HG03342 (cell line): ENCODE results near the gene ASTL.

Source experiments
- ATAC-seq: cut with Tn5 transposase; IDR thresholded peaks from one replicate; pipeline ENCODE4 v1.9.1; 2021; ENCODE audit warnings: mild to moderate bottlenecking, moderate library complexity; ENCODE audit not compliant: unreplicated experiment

The ASTL gene

DNA sequence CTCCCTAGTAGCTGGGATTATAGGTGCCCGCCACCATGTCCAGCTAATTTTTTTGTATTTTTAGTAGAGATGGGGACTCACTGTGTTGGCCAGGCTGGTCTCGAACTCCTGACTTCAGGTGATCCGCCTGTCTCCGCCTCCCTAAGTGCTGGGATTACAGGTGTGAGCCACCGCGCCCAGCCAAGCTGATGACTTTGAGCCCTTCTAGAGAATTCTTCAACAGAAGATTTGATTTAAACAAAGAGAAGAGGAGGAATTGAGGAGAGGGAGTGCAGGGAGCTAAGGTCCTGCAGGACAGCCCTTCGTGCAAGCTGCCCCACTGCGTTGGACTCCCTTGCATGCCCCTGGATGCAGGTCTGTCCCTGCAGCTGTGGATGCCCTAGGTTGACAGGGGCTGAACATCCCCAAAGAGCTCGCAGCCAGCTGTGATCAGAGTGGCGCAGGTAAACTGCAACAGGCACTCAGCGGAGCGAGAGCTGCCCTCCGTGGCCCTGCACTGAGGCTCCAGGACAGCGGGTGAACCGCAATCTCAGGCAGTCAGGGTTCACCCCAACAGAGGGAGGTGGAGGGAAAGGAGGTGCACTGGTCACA, 35.6 kb downstream of the ASTL start:
- ATAC-seq = no peak

DNA sequence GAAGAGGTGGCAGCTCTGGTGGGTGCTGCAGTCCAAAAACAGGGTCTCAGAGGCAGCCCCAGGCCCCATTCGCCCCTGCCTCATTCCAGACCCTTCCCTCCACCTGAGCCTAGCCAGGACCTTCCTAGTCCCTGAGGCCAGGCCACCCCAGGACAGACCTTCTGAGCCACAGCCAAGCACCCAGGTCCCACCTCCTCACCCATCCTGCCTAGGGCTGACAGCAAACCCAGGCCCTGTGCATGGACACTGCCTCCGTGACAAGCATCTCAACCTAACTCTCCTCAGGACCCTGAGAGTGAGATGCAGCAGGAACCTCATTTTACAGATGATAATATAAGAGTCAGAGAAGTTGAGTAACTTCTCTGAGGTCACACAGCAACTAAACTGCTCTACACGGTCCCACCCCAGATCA, 37.4 kb downstream of the ASTL start:
- no peak for ATAC-seq

DNA sequence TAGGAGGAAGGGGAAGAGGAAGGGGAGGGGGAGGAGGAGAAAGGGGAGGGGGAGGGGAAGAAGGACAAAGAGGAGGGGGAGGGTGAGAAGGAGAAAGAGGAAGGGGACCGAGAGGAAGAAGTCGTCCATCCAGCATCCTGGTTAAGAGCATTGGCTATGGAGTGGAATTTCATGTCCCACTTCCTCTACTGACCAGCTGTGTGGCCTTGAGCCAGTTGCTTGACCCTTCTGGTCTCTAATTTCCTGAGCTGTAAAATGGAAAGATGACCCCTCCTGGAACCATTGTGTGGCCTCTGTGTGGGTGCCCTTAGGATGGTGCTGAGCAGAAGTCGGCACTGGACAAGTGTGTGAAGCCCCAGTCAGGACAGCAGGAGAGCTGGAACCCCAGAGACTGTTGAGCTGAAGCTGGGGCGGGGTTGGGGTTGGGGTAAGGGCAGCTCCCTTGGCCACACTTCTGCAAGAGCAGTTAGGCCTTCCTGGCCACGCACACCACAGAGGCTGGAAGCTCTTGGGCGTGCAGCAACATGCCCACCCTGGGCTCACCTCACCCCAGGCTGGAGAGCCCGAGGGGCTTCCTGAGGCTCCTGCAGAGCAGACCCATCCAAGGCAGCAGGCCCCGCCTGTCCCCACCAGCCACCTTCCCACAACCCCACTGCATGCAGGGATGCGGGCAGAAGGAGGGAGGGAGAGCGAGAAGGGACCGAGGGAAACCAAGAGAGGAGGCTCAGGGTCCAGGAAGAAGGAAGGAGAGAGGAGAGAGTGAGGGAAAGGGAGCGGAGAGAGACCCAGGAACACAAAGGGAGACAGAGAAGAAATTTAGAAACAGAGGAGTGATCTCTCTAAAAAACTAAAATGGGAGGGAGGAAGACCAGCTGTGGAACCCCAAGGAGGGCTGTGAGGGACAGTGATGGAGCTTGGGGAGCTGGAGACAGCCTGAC, 38.2 kb downstream of the ASTL start:
- ATAC-seq = no peak

DNA sequence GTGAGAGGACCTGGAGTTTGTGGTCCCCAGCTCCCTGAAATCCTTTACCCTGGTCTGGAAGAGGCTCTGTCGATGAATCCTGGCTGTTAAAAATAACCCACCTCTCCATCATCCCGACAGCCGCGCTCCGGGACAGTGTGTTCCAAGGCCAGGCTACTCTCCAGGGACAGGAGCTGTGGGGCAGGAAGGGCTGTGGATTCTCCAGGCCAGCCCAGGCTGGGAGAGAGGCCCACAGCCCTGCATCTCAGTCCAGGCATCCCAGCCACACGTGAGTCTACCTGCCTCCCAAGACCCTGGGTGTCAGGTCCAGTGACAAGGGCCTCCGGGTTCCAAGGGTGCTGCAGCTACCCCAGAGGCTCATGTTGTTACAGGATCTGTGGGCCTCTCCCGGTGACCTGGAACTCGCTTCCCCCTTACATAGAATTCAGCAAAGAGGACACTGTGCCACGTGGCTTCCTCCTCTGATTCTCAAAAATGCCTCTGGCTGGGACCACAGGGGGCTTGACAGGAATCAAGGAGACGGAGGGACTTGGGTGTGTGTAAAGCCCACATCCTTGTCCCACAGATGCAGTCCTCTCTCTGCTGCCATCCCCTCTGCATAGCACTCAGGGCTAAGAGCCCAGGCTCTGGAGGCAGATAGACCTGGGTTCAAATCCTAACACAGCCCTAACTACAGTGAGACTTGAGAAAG, 39.3 kb downstream of the ASTL start:
- no peak for ATAC-seq

DNA sequence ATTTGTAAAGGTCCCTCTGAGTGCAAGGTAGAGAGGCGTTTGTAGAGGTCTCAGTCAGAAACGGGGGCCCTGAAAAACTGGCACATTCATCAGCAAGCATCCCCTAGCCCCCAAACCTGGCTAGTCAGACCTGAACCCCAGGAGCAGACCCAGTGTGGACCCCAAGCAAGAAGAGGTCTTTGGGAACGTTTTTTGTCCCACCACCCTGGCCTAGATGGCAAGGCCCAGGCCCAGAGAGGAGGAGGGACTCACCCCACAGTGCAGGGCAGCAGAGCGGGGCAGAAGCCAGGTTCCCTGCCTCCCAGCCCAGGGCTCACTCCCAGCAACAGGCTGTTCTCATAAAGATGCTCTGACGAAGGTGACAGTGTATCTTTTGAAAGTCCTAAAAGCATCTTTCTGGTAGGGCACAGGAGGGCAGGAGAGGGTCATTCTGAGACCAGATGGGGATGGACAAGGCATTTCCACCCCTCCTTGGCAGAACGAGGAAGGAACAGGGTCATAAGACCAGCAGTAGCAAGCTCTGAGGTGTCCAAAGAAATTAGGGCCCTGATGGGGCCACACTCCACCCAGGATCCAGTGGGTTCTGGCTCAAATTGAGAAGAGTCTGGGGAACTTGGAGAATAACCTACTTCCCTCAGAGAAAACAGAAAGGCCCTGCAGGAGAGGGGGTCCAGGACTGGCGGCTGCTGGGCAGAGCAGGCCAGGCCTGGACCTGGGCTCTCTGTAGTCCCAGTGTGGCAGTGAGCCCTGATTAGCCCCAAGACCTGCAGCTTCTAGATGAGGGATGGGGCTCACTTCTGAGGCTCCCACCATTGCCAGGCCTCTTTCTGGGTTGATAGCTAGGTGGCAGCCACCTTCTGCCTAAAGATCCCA, 40.1 kb downstream of the ASTL start:
- no peak for ATAC-seq

DNA sequence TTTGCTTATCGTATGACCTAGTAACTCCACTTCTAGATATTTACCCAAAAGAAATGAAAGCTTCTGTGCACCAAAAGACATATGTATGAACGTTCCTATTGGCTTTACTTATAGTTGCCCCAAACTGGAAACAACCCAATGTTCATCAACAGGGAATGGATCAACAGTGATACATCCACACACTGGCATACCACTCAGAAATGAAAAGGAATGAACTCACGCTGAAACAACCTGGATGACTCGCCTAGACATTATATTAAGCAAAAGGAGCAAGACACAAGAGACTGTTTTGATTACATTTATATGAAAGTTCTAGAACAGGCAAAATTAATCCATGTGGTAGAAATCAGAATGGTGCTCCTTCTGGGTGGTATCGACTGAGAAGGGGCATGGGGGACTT, 40.9 kb downstream of the ASTL start:
- ATAC-seq = no peak

DNA sequence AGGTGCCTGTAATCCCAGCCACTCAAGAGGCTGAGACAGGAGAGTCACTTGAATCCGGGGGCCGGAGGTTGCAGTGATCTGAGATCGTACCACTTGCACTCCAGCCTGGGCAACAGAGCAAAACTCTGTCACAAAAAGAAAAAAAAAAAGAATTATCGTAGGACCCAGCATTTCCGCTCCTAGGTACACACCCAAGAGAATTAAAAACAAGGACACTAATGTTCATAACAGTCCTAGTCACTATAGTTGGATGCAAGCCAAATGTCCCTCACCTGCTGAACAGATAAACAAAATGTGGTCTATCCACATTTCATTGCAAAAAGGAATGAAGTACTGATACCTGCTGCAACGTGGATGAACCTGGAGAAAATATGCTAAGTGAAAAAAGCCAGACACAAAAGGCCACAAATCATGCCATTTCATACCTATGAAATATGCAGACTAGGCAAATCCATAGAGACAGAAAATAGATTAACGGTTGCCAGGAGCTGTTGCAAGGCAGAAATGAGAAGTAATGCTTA, 43.1 kb downstream of the ASTL start:
- no peak for ATAC-seq

DNA sequence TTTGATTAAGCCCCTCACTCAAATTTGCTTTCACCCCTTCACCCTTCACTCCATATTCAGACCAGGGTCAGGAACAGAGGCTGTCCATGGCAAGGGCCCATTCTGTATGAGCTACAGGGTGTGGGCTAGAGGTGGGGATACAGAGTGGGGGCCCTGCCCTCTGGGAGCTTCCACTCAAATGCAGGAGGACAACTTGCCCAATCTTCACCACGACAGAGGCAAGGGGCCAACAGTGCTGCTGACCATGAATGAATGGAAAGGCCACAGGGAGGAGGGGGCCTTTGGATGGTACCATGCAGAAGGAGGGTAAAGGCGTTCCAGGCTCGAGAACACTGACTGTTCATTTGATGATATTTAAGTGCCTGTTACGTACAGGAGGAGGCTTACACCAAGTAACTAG, 44.8 kb downstream of the ASTL start:
- ATAC-seq = no peak

DNA sequence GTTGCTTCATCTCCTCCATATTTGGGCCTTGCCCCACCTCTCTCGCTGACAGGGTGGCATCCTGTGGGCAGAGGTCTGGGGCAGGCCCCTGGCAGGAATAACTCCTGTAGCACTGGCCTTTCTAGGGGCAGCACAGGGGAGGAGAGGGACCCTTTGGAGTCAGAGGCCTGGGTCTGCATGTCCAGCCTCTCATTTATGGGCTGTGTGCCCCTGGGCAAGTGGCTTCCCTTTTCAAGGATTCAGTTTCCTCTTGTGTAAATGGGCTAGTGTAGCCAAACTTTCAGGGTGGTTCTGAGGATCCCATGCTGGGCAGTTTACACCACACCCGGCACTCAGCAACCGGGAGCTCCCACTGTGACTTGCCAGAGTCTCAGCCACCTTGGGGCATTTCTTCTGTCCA, 45.4 kb downstream of the ASTL start:
- no peak for ATAC-seq

DNA sequence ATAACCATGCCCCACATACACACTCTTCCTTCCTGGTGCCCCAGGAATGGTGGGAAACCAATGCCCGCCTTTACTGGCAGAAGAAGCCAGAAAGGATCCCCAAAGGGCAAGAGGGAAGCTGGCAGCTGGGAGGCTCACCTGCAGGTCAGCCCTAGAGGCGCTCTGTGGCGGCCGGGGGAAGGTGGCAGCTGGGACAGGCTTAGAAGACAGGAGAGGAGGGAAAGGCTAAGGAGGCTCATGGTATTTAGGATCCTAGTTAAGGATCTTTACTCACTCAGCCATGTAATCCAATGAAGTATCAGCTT, 45.8 kb downstream of the ASTL start:
- ATAC-seq = no peak

DNA sequence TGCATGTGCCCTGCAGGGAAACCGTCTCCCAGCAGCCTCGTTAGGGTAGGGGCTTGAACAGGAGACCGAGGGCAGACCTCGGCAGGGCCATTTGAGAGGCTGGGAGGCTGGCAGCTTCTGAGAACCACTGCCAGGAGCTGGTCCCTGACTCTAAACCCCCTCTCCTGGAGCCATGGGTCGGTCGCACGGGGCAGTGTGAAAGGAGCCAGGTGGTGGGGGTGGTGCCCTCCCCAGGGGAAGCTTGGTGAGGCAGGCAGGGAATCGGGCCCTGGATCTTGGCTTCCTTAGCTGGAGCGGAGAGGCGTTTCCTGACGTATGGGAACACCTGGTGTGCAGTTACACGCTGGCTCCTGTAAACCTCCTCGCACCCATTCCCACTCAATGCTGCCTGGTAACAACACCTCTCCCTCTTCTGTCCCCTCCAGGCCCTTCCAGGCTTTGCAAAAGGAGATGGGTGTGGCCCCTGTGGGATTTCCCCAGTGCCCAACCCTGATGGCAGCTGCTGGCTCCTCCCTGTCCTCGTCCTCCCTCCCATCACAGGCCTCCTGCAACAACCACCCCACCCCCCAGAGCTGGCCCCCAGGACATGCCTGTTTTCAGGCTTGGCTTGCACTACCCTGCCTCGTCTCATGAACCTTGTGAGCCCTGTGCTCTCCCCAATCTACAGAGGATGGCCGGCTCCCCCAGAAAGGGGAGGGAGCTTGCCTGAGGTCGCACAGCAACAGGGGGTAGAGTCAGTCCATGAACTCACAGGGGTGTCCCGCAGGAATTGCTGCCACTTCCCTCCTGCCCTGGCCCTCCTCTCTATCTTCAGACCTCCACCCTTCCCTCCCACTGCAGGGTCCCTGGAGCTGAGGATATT, 46.4 kb downstream of the ASTL start:
- no peak for ATAC-seq

DNA sequence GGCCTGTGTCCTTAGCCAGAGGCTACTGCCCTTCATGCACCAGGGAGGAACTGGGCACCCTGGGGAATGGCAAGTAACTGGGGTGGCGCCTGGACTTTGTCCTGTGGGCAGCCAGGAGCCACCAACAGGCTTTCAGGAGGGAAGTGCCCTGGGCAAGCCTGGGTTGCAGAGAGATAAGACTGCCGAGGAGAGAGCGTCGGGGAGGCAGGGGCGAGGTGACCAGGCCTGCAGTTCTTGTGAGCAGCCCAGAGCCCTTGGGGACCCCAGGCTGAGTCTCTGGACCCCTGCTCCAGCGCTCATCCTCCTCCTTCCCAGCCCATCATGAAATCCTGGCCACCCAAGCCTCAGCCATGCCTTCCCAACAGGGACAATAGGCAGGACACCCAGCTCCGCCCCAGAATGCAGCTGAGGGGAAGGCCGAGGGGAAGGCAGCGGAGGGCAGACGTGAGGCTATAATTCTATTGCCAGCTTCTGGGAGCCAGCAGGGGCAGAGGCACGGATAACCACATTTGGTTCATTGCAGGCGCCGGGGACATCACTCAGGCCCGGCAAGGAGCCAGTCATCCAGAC, 47.1 kb downstream of the ASTL start:
- ATAC-seq = no peak

DNA sequence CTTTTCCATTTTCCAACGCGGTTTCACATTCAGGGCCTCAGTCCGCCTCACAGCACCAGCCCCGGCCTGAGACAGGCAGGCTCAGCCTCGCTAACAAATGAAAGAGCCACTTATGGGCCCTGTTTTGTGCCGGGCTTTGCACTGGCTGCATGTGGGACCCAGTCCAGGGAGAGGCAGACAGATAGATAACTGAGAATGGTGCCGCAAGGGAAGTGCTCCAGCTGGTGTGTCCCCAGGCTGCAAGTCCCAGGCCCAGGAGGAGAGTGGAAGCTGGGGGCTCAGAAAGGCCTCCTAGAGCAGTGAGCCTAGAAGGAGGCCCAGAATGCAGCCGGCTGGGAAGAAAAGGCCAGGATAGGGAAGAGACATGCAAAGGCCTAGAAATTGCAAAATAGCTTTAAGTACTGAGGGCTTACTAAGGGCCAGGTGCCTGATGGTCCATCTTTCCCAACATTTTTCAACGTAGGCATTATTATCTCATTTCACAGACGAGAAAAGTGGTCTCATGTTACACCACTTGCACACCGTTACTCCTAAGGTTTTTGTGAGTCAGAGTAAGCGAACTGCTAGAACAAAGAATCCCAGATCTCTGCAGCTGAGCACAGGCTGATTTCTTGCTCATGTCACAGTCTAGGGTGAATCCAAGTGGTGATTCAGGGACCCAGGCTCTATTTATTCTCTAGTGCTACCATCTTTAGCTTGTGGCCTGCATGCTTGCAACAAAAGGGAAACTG, 47.9 kb downstream of the ASTL start:
- no peak for ATAC-seq

DNA sequence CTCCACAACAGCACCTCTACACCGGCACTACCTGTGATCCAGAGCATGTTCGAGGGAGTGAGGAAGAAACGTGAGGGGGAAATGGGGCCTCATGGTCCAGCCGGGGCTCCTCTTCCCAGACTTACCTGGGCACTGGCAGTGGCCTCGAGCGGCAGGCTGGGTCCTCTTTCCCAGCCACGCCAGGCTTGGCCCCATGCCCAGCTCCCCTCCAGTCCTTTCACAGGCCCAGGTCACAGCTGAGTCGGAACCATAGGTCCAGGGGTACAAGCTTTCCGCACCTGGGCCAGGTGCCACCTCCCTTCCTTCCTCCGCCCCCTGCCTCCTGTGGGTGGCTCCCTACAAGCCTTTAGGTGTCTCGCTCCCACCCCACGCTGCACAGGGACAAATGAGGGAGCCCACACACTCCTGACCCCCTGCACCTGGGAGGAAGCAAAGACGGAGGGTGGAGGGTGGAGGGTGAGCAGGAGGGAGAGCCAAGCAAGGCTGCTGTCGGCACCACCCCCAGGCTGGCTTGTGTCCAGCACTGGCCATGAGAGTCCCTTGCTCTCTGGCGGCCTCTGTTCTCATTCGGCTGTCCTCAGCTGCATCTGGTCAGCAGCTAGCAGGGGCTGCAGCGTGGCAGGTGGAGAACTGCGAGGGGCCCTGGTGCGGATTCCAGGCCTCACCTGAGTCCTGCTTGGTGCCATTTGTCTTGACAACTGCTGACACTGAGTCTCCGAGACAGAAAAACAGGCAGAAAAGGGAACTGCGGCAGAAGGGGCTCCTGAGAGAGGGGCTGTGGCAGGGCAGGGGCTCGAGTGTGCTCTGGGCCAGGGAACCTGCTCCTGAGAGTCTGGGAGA, 48.7 kb downstream of the ASTL start:
- ATAC-seq = no peak

DNA sequence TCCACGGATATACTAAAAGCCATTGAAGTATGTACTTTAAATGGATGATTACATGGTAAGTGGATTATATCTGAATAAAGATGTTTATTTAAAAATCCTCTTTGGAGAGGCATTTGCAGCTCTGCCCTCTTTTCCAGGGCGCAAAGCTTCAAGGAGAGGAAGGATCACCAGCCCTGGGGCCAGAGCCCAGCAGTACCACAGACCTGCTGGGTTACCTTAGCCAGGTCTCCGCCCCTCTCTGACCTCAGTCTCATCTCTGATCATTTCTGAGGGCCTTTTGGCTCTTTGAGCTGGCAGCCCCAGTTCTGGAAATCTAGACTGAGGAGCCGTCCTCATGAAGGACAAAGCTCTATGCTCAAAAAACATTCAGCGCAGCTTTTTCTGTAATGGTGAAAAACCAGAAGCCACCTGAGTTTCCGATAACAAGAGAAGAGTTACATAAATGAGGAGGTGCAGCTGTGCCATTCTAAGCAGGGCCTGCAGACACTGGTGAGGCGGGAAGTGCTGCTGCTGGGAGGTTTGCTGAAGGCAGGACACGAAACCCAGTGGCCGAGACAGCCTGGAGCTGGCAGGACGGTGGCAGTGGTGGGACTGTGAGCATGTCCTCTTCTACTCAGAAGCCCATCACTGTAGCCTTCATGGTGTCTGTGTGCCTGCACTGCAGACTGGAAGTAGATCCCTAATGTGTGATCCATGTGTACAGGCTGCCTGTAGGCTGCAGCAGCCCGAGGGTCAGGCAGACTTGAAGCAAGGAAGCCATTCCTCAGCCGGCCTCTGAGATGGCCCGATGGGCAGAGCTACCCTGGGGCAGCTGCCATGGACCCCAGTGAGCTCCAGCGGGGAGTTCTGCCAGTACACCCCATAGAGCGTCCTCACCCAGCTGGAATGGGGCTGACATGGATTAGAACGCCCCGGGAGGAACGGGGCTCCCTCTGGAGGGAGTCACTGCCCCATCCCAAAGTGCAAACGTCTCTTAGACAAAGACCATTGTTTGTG, 49.7 kb downstream of the ASTL start:
- no peak for ATAC-seq

DNA sequence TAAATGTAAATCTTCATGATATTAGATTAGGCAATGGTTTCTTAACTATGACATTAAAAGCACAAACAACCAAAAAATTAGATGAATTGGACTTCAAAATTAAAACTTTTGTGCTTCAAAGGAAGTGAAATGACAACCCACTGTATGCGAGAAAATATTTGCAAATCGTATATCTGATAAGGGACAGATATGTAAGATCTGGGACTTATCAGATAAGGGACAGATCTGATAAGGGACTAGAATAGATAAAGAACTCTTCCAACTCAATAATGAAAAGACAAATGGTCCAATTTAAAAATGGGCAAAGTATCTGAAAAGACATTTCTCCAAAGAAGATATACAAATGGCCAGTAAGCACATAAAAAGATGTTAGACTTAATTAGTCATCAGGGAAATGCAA, 51.2 kb downstream of the ASTL start:
- no peak for ATAC-seq
